Karpas-422 (cell line): Measurements from ENCODE around the gene PRKG1. TPM values are rescaled to one million over a fixed set of nuclear protein-coding genes. Genes with fewer than 3 reads are reported as not detected.

Experiments used
- DNase-seq: peaks from one replicate; pipeline ENCODE4 v3.0.0-alpha.2; 2015
- H2AFZ ChIP-seq: fragments of 200-600 bp; sonication (generic); 2 replicates; pipeline ENCODE4 v1.6.1; 2014; ENCODE audit warnings: antibody characterized with exemption, low read length, mixed read lengths
- H3K27ac ChIP-seq: fragments of 200-600 bp; sonication (generic); 2 replicates; pipeline ENCODE4 v1.5.1; 2014; ENCODE audit warnings: mild to moderate bottlenecking, low read length, moderate library complexity
- H3K27me3 ChIP-seq: fragments of 200-600 bp; sonication (generic); 2 replicates; pipeline ENCODE4 v1.6.1; 2014; ENCODE audit warnings: low read length, mixed read lengths
- H3K36me3 ChIP-seq: fragments of 200-600 bp; sonication (generic); 2 replicates; pipeline ENCODE4 v1.6.1; 2014; ENCODE audit warnings: low read length, mixed read lengths; ENCODE audit not compliant: insufficient read depth
- H3K4me1 ChIP-seq: fragments of 200-600 bp; sonication (generic); 2 replicates; pipeline ENCODE4 v1.6.1; 2014; ENCODE audit warnings: mild to moderate bottlenecking, low read length, mixed read lengths
- H3K4me2 ChIP-seq: fragments of 200-600 bp; sonication (generic); 2 replicates; pipeline ENCODE4 v1.6.1; 2014; ENCODE audit warnings: low read length, low read depth, mild to moderate bottlenecking; ENCODE audit not compliant: poor library complexity, severe bottlenecking
- H3K4me3 ChIP-seq: fragments of 200-600 bp; sonication (generic); 2 replicates; pipeline ENCODE4 v1.5.1; 2014; ENCODE audit warnings: mild to moderate bottlenecking, antibody characterized with exemption, low read length, mixed read lengths
- H3K79me2 ChIP-seq: fragments of 200-600 bp; sonication (generic); 2 replicates; pipeline ENCODE4 v1.6.1; 2014; ENCODE audit warnings: mild to moderate bottlenecking, low read length, mixed read lengths
- H3K9ac ChIP-seq: fragments of 200-600 bp; sonication (generic); 2 replicates; pipeline ENCODE4 v1.6.0; 2014; ENCODE audit warnings: low read length
- H3K9me2 ChIP-seq: fragments of 200-600 bp; sonication (generic), shearing (Covaris generic); replicated peaks from 2 replicates; pipeline ENCODE4 v1.6.0; 2014; ENCODE audit warnings: mild to moderate bottlenecking, low read length, moderate library complexity; ENCODE audit not compliant: insufficient read depth
- H3K9me3 ChIP-seq: fragments of 300-700, 200-600 bp; sonication (generic); 2 replicates; pipeline ENCODE4 v1.6.1; 2014; ENCODE audit warnings: low read length, mixed read lengths
- H4K20me1 ChIP-seq: fragments of 200-600 bp; sonication (generic); 2 replicates; pipeline ENCODE4 v1.6.1; 2014; ENCODE audit warnings: mild to moderate bottlenecking, antibody characterized with exemption, low read length, low read depth; ENCODE audit not compliant: insufficient read depth
- total RNA-seq: library from RNA; depleted of rRNA; stranded (reverse); fragments of >200 nt; shearing (Covaris generic); gene quantifications from 2 replicates; pipeline ENCODE4 v1.2.3, GENCODE V29; 2014; ENCODE audit warnings: low replicate concordance

The PRKG1 gene
- total RNA-seq, 1 experiment from 2014 or later = not detected

DNA sequence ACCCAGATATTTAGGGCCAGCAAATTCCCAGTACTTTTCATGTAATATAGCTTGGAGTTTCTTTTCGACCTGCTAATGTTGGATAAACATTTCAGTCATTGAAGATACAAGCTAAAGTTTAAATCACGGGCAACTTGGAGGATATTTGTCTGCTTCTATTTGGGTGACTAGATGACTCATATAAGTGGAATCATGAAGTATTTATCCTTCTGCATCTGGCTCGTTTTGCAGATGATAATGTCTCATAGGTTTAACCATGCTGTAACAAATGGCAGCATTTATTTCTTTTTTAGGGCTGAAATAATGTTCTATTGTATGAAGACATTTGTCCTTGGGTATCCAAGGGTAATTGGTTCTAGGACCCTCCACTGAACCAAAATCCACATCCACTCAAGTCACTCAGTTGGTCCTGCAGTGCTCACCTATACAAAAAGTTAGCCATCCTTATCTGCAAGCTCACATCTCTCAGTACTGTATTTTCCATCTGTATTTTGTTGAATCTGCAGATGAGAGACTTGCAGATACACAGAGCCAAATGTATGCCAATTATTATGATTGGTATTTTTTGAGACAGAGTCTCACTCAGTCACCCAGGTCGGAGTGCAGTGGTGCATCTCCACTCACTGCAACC, 812.3 kb downstream of the PRKG1 start:
- Histone ChIP-seq H3K4me2 (no peak overlapping the region), H3K9me3 (no peaks in the 10 kb centered on the region), H3K36me3 (no peaks in the 10 kb centered on the region), H3K79me2 (no peaks in the 10 kb centered on the region), H3K9ac (no peak overlapping the region), H4K20me1 (no peaks in the 10 kb centered on the region), H3K27ac (no peak overlapping the region), H3K4me3 (no peak overlapping the region), H2AFZ (no peak overlapping the region), H3K4me1 (no peaks in the 10 kb centered on the region), H3K27me3 (no peaks in the 10 kb centered on the region), H3K9me2 (no peaks in the 10 kb centered on the region)
- no peak for DNase-seq

DNA sequence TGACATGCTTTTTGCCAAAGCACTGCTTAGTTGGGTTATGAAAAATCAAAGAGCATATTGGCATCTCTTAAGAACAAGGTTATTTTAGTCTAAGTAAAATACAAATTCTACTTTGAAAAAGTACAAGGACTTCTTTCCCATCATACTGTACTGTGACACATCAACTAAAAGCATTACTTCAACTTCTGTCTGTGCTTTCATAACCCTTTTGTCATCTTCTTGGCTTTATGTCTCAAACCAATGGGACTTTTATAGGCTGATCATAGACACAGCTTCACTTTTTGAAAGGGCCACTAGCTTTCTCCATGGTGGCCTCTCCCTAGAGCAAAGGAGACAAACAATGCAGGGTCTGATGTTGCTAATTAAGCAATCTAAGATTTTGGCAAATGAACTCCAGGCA, 814.0 kb downstream of the PRKG1 start:
- Histone ChIP-seq H3K9me2 (no peaks in the 10 kb centered on the region), H3K27ac (no peak overlapping the region), H3K9me3 (no peaks in the 10 kb centered on the region), H3K27me3 (no peaks in the 10 kb centered on the region), H3K36me3 (no peaks in the 10 kb centered on the region), H3K4me2 (no peak overlapping the region), H2AFZ (no peak overlapping the region), H3K79me2 (no peaks in the 10 kb centered on the region), H4K20me1 (no peaks in the 10 kb centered on the region), H3K4me3 (no peak overlapping the region), H3K4me1 (no peaks in the 10 kb centered on the region), H3K9ac (no peak overlapping the region)
- no peak for DNase-seq

DNA sequence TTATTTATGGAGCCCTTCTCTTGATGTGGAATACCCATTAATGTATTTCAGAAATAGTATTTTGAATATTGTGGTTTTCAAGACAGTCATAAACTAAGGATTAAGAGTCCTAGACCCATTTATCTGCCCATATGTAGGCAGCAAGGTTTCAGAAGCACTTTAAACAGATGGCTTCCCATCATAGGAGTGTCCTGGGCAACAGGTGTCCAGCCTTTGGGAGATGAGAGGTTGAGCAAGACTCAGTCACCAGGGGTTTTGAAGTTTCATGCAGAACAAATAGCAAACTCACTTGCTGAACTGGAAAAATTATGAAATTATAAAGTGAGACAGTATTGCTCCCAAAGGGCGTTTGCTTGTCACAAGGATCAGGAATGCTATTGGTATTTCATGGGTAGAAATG, 818.0 kb downstream of the PRKG1 start:
- Histone ChIP-seq H2AFZ (no peak overlapping the region), H3K9me2 (no peaks in the 10 kb centered on the region), H3K9ac (no peak overlapping the region), H3K9me3 (no peaks in the 10 kb centered on the region), H3K27ac (no peak overlapping the region), H3K4me2 (no peak overlapping the region), H3K4me1 (no peaks in the 10 kb centered on the region), H3K27me3 (no peaks in the 10 kb centered on the region), H4K20me1 (no peaks in the 10 kb centered on the region), H3K79me2 (no peaks in the 10 kb centered on the region), H3K36me3 (no peaks in the 10 kb centered on the region), H3K4me3 (no peak overlapping the region)
- DNase-seq = no peak

DNA sequence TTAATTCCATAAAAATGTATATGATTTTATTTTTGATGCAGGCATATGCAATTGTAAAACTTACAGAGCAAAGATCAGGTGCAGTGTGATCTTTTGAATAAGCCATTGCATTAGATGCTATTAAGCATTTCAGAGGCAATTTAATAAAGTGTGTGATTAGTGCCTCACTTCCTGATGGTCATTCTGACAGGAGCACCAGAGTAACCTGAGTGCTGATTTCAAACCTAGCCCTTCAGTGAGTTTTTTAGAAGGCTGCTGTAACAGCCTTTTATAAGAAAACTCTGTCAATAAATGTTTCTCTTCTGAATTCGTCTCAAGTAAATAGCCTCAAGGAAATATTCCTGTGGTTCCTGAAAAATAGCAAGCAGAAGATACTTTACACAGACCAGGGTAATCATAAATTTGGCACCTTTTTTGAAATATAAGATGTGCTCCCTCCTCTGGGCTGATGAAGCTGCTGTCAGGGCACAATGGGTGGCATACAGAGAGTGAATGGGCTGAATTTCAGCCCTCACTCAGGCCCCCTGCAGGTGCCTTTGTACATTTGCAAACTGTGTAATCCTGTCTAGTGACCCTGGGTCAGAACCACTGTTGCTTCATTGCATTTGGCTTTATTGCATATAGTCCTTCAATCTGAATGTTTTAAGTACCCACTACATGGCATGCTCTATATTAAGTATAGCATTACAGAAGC, 818.8 kb downstream of the PRKG1 start:
- H3K27ac ChIP-seq = no peak overlapping the region
- no peaks in the 10 kb centered on the region for H3K27me3 ChIP-seq
- H4K20me1 ChIP-seq = no peaks in the 10 kb centered on the region
- H3K9me3 ChIP-seq = no peaks in the 10 kb centered on the region
- no peaks in the 10 kb centered on the region for H3K79me2 ChIP-seq
- H3K9me2 ChIP-seq = no peaks in the 10 kb centered on the region
- no peak overlapping the region for H2AFZ ChIP-seq
- no peak overlapping the region for H3K4me3 ChIP-seq
- no peak overlapping the region for H3K9ac ChIP-seq
- peak; percentile 42 for DNase-seq
- no peaks in the 10 kb centered on the region for H3K36me3 ChIP-seq
- H3K4me2 ChIP-seq = no peak overlapping the region
- no peaks in the 10 kb centered on the region for H3K4me1 ChIP-seq

DNA sequence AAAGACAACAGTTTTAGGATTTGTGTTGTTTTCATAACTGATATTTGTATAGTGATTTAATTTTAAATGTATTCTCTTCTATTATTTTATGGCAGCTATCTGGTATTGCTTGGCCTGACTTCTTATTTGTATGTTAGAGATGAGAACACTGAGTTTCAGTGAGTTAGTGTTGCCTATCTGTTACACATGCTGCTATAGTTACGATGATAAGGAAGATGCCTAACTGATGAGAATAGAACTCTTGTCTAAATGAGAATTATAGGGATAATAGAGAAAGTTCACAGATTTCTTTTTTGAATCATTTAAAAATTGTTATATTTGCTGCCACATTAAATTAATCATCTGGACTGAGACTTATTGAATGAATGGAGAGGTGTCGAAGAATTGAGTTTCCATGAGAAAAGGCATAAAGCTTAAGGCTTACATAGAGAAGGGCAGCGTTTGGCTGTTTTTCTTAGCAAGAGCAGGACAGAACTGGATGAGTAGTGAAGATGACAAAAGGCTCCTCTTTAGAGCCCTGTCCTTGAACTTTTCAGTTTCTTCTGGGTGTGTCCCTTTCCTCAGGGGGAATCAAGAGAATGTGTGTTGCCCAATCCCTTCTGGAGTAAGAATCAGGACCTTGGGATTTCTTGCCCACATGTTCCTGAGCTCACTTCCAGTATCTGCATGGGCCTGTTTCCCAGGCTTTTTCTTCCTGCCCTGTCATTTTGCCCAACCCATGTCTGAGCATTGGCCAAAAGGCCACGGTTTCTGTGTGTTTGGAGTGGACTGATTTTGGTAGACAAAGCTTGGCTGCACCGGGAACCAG, 820.7 kb downstream of the PRKG1 start:
- Histone ChIP-seq H3K9me2 (no peaks in the 10 kb centered on the region), H3K4me3 (no peak overlapping the region), H3K36me3 (no peaks in the 10 kb centered on the region), H2AFZ (no peak overlapping the region), H3K9me3 (no peaks in the 10 kb centered on the region), H3K4me2 (no peak overlapping the region), H3K79me2 (no peaks in the 10 kb centered on the region), H4K20me1 (no peaks in the 10 kb centered on the region), H3K27ac (no peak overlapping the region), H3K9ac (no peak overlapping the region), H3K27me3 (no peaks in the 10 kb centered on the region), H3K4me1 (no peaks in the 10 kb centered on the region)
- DNase-seq = no peak

DNA sequence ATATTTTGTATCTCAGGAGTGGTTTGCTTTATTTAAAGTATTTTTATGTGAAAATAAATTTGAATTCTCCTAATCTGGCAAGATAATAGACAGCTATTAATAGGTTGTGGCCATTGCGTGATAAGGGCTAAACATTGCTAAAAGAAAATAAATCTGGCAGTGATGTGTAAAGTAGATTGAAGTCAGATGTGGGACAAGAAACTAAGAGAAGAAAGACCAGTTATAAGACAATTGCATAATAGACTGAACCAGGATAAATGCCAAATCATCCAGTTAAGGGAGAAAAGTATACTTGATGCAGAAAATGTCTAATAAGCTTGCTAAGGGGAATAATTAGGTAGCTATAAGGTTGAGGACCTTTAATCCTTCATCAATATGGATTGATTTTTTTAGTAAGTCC, 822.6 kb downstream of the PRKG1 start:
- Histone ChIP-seq H3K79me2 (no peaks in the 10 kb centered on the region), H3K9ac (no peak overlapping the region), H3K4me2 (no peak overlapping the region), H3K36me3 (no peaks in the 10 kb centered on the region), H3K27me3 (no peaks in the 10 kb centered on the region), H3K27ac (no peak overlapping the region), H3K4me1 (no peaks in the 10 kb centered on the region), H3K9me3 (no peaks in the 10 kb centered on the region), H3K9me2 (no peaks in the 10 kb centered on the region), H2AFZ (no peak overlapping the region), H4K20me1 (no peaks in the 10 kb centered on the region), H3K4me3 (no peak overlapping the region)
- no peak for DNase-seq

DNA sequence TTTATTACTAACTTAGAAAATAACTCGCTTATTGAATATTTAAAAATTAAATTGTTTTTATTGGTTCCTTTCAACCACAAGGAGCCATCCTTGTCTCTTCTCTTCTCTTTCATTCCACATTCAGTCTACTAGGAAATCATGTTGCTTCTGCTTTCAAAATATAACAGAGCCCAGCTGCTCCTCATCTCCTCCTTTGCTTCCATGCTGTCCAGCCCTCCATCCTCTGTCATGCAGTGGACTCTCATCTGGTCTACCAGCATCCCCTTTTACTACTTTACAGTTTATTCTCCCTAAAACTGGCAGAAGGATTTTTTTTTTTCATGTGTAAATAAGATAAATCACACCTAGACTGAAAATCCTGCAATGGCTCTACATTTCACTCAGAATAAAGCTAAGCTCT, 823.3 kb downstream of the PRKG1 start:
- Histone ChIP-seq H3K36me3 (no peaks in the 10 kb centered on the region), H3K27me3 (no peaks in the 10 kb centered on the region), H3K9me2 (no peaks in the 10 kb centered on the region), H3K27ac (no peak overlapping the region), H3K9me3 (no peaks in the 10 kb centered on the region), H4K20me1 (no peaks in the 10 kb centered on the region), H3K4me1 (no peaks in the 10 kb centered on the region), H3K79me2 (no peaks in the 10 kb centered on the region), H3K4me2 (no peak overlapping the region), H3K9ac (no peak overlapping the region), H3K4me3 (no peak overlapping the region), H2AFZ (no peak overlapping the region)
- no peak for DNase-seq

- no peak overlapping the region for H3K9ac ChIP-seq
- no peaks in the 10 kb centered on the region for H3K27me3 ChIP-seq
- H3K36me3 ChIP-seq = no peaks in the 10 kb centered on the region
- H2AFZ ChIP-seq = no peak overlapping the region
- H3K4me2 ChIP-seq = no peak overlapping the region
- no peaks in the 10 kb centered on the region for H3K4me1 ChIP-seq
- no peak for DNase-seq
- no peak overlapping the region for H3K4me3 ChIP-seq
- H3K9me3 ChIP-seq = no peaks in the 10 kb centered on the region
- H3K9me2 ChIP-seq = no peaks in the 10 kb centered on the region
- H3K27ac ChIP-seq = no peak overlapping the region
- H4K20me1 ChIP-seq = no peaks in the 10 kb centered on the region
- no peaks in the 10 kb centered on the region for H3K79me2 ChIP-seq
Observed at GRCh38 chr10:51900180-51900579, 825.9 kb downstream of the PRKG1 start.
